Effector memory CD8-positive, alpha-beta T cell (primary cell): Measurements from ENCODE around the gene OSTN.
"Not testable (repeated sequence)": the region's sequence is repeated elsewhere in the genome, so short reads cannot be mapped to it uniquely, and the experiment has no call there.

Experiments used
- ATAC-seq: fragments of 150-1000 bp; cut with Tn5 transposase; replicated peaks from 2 replicates; pipeline ENCODE4 v1.10.0; 2021; ENCODE audit warnings: mild to moderate bottlenecking, moderate library complexity
- DNase-seq, 3 experiments: peaks; one replicate each; pipeline ENCODE4 v3.0.0; 2021
- H3K27ac Mint-ChIP-seq, 2 donors: one replicate each; pipeline ENCODE4 v1.8.0; 2022; ENCODE audit warnings: mild to moderate bottlenecking in 2 of 2, mixed read lengths in 2 of 2, moderate library complexity in 2 of 2
- H3K27me3 Mint-ChIP-seq, 2 donors: one replicate each; pipeline ENCODE4 v1.8.0; 2022; ENCODE audit warnings: mixed read lengths in 2 of 2
- H3K36me3 Mint-ChIP-seq: one replicate; pipeline ENCODE4 v1.8.0; 2022; ENCODE audit warnings: mild to moderate bottlenecking, moderate library complexity, mixed read lengths; ENCODE audit not compliant: insufficient read depth
- H3K4me1 Mint-ChIP-seq, 2 donors: one replicate each; pipeline ENCODE4 v1.8.0; 2022; ENCODE audit warnings: low read depth in 2 of 2, mixed read lengths in 2 of 2
- H3K4me3 Mint-ChIP-seq, 2 donors: one replicate each; pipeline ENCODE4 v1.8.0; 2022; ENCODE audit warnings: mild to moderate bottlenecking in 2 of 2, mixed read lengths in 2 of 2, moderate library complexity in 2 of 2
- H3K9me3 Mint-ChIP-seq, 2 donors: one replicate each; pipeline ENCODE4 v1.8.0; 2022; ENCODE audit warnings: mixed read lengths in 2 of 2

Gene OSTN

GRCh38 chr3:191260431-191261303, 61.6 kb downstream of the OSTN start:
- Mint-ChIP-seq H3K36me3 (no peaks in the 10 kb centered on the region), H3K9me3 (peaks cover 0 to 5% of the 10 kb centered on the region in 2 donors), H3K4me3 (no peak overlapping the region), H3K27me3 (no peaks in the 10 kb centered on the region), H3K27ac (no peak overlapping the region), H3K4me1 (no peaks in the 10 kb centered on the region)
- ATAC-seq (no peak), DNase-seq (no peak)

- no peak for ATAC-seq
- H3K27ac Mint-ChIP-seq, result no peak overlapping the region
- H3K9me3 Mint-ChIP-seq, result peaks cover 0 to 5% of the 10 kb centered on the region in 2 donors
- no peaks in the 10 kb centered on the region for H3K36me3 Mint-ChIP-seq
- no peaks in the 10 kb centered on the region for H3K4me1 Mint-ChIP-seq
- no peak overlapping the region for H3K4me3 Mint-ChIP-seq
- no peak for DNase-seq
- no peaks in the 10 kb centered on the region for H3K27me3 Mint-ChIP-seq
These were observed 62.2 kb downstream of the OSTN start for GRCh38 chr3:191261304-191261638.

- ATAC-seq (no peak), DNase-seq (no peak)
- Mint-ChIP-seq H3K27me3 (no peaks in the 10 kb centered on the region), H3K27ac (no peak overlapping the region), H3K36me3 (no peaks in the 10 kb centered on the region), H3K4me1 (no peaks in the 10 kb centered on the region), H3K9me3 (peaks cover 0 to 5% of the 10 kb centered on the region in 2 donors), H3K4me3 (no peak overlapping the region)
These were observed 63.6 kb downstream of the OSTN start for GRCh38 chr3:191262650-191263049.

- H3K27me3 Mint-ChIP-seq, result no peaks in the 10 kb centered on the region
- no peak for DNase-seq
- no peaks in the 10 kb centered on the region for H3K4me1 Mint-ChIP-seq
- H3K27ac Mint-ChIP-seq, result no peak overlapping the region
- no peaks in the 10 kb centered on the region for H3K36me3 Mint-ChIP-seq
- no peak for ATAC-seq
- peaks cover 0 to 5% of the 10 kb centered on the region in 2 donors for H3K9me3 Mint-ChIP-seq
- no peak overlapping the region for H3K4me3 Mint-ChIP-seq
These were observed 64.3 kb downstream of the OSTN start for GRCh38 chr3:191263365-191263764.

- peaks cover 0 to 4% of the 10 kb centered on the region in 2 donors for H3K9me3 Mint-ChIP-seq
- H3K36me3 Mint-ChIP-seq, result no peaks in the 10 kb centered on the region
- H3K4me1 Mint-ChIP-seq, result no peaks in the 10 kb centered on the region
- no peak overlapping the region for H3K27ac Mint-ChIP-seq
- DNase-seq (no peak), ATAC-seq (no peak)
- no peak overlapping the region for H3K4me3 Mint-ChIP-seq
- H3K27me3 Mint-ChIP-seq, result no peaks in the 10 kb centered on the region
These were observed 64.8 kb downstream of the OSTN start for GRCh38 chr3:191263850-191264249.

GRCh38 chr3:191268737-191269136, 69.7 kb downstream of the OSTN start:
- no peaks in the 10 kb centered on the region for H3K4me1 Mint-ChIP-seq
- H3K4me3 Mint-ChIP-seq, result no peak overlapping the region
- H3K27me3 Mint-ChIP-seq, result no peaks in the 10 kb centered on the region
- ATAC-seq (no peak), DNase-seq (no peak)
- H3K9me3 Mint-ChIP-seq, result no peaks in the 10 kb centered on the region
- no peaks in the 10 kb centered on the region for H3K36me3 Mint-ChIP-seq
- no peak overlapping the region for H3K27ac Mint-ChIP-seq

- DNase-seq (no peak), ATAC-seq (peak; percentile 14)
- H3K27ac Mint-ChIP-seq, result no peak overlapping the region
- H3K4me3 Mint-ChIP-seq, result no peak overlapping the region
- no peaks in the 10 kb centered on the region for H3K4me1 Mint-ChIP-seq
- H3K27me3 Mint-ChIP-seq, result no peaks in the 10 kb centered on the region
- no peaks in the 10 kb centered on the region for H3K36me3 Mint-ChIP-seq
- no peaks in the 10 kb centered on the region for H3K9me3 Mint-ChIP-seq
These were observed 70.4 kb downstream of the OSTN start for GRCh38 chr3:191269289-191270085.

- H3K27ac Mint-ChIP-seq, H3K4me1 Mint-ChIP-seq, H3K4me3 Mint-ChIP-seq, H3K9me3 Mint-ChIP-seq, H3K27me3 Mint-ChIP-seq, DNase-seq, H3K36me3 Mint-ChIP-seq, ATAC-seq: not testable (repeated sequence)
These were observed 76.2 kb downstream of the OSTN start for GRCh38 chr3:191275244-191275643.

- no peak for ATAC-seq
- Mint-ChIP-seq H3K9me3 (no peaks in the 10 kb centered on the region), H3K27ac (no peak overlapping the region), H3K4me1 (no peaks in the 10 kb centered on the region), H3K27me3 (no peaks in the 10 kb centered on the region), H3K4me3 (no peak overlapping the region), H3K36me3 (no peaks in the 10 kb centered on the region)
- no peak for DNase-seq
These were observed 76.7 kb downstream of the OSTN start for GRCh38 chr3:191275751-191276150.

- Mint-ChIP-seq H3K4me1 (no peaks in the 10 kb centered on the region), H3K36me3 (no peaks in the 10 kb centered on the region), H3K27me3 (no peaks in the 10 kb centered on the region), H3K9me3 (no peaks in the 10 kb centered on the region), H3K27ac (no peak overlapping the region), H3K4me3 (no peak overlapping the region)
- ATAC-seq (no peak), DNase-seq (no peak)
These were observed 81.1 kb downstream of the OSTN start for GRCh38 chr3:191280111-191280510.

- DNase-seq, result no peak
These were observed 81.8 kb downstream of the OSTN start for GRCh38 chr3:191280882-191281281.

GRCh38 chr3:191282251-191283185, 83.5 kb downstream of the OSTN start:
- DNase-seq (no peak), ATAC-seq (no peak)
- Mint-ChIP-seq H3K9me3 (no peaks in the 10 kb centered on the region), H3K36me3 (no peaks in the 10 kb centered on the region), H3K27ac (no peak overlapping the region), H3K27me3 (no peaks in the 10 kb centered on the region), H3K4me3 (no peak overlapping the region), H3K4me1 (no peaks in the 10 kb centered on the region)

More at GRCh38 chr3:191280882-191281281, 81.8 kb downstream of the OSTN start:
- Mint-ChIP-seq H3K4me3 (no peak overlapping the region), H3K27me3 (no peaks in the 10 kb centered on the region), H3K9me3 (no peaks in the 10 kb centered on the region), H3K4me1 (no peaks in the 10 kb centered on the region), H3K36me3 (no peaks in the 10 kb centered on the region), H3K27ac (no peak overlapping the region)
- ATAC-seq, result no peak

- Mint-ChIP-seq H3K36me3 (no peaks in the 10 kb centered on the region), H3K9me3 (no peaks in the 10 kb centered on the region), H3K4me3 (no peak overlapping the region), H3K27ac (no peak overlapping the region), H3K27me3 (no peaks in the 10 kb centered on the region), H3K4me1 (no peaks in the 10 kb centered on the region)
- DNase-seq (no peak), ATAC-seq (no peak)
These were observed 84.4 kb downstream of the OSTN start for GRCh38 chr3:191283400-191283799.
